Germinal center (tissue), 1 donor: ENCODE measurements around the gene CDCA3.

Experiments
- DNase-seq: peaks from one replicate; pipeline ENCODE4 v3.0.0; 2012; ENCODE audit warnings: mixed read lengths, low spot score

The CDCA3 gene

DNA sequence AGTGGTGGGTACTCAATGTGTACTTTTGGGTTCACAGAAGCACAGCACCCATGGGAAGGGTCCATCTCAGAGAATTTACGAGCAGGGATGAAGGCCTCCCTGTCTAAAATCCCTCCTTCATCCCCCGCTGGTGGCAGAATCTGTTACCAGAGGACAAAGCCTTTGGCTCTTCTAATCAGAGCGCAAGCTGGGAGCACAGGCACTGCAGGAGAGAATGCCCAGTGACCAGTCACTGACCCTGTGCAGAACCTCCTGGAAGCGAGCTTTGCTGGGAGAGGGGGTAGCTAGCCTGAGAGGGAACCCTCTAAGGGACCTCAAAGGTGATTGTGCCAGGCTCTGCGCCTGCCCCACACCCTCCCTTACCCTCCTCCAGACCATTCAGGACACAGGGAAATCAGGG lies 30.9 kb downstream of the CDCA3 start:
- no peak for DNase-seq

DNA sequence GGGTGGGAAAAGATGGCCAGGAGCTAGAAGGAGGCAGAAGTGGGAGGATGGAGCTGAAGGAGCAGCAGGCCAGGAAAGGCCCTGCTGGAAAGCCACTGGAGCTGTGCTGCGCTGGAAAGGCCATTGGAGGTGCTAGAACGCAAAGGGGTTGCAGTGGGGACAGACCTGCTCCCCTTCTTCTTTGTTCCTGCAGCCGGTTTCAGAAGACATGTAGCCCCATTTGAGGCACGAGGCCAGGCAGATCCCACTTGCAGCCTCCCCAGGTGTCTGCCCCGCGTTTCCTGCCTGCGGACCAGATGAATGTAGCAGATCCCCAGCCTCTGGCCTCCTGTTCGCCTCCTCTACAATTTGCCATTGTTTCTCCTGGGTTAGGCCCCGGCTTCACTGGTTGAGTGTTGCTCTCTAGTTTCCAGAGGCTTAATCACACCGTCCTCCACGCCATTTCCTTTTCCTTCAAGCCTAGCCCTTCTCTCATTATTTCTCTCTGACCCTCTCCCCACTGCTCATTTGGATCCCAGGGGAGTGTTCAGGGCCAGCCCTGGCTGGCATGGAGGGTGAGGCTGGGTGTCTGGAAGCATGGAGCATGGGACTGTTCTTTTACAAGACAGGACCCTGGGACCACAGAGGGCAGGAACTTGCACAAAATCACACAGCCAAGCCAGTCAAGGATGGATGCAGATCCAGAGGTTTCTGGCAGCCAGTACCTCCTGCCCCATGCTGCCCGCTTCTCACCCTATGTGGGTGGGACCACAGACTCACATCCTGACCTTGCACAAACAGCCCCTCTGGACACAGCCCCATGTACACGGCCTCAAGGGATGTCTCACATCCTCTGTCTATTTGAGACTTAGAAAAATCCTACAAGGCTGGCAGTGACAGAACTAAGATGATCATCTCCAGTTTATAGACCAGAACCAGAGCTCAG lies 31.7 kb downstream of the CDCA3 start:
- DNase-seq: no peak

- DNase-seq: no peak
These were observed 32.4 kb downstream of the CDCA3 start for GRCh38 chr12:6818645-6819044.

- DNase-seq: no peak
These were observed 32.9 kb downstream of the CDCA3 start for GRCh38 chr12:6818222-6818621.

DNA sequence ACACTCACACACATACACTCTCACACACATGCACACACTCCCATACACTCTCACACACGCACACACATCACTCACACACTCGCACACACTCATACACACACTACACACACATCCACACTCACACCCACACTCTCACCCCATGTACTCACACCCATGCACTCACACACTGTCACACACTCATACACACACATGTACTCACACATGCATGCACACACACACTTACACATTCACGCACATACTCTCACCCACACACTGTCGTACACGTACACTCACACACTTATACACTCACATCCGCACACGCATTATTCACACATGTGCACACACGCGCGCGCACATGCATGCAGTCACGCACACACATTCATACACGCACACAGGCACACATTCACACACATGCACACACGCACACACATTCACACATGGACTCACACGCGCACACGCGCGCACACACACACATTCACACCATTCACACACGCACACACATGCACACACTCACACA lies 33.4 kb downstream of the CDCA3 start:
- no peak for DNase-seq

GRCh38 chr12:6817098-6817497 lies 34.0 kb downstream of the CDCA3 start:
- no peak for DNase-seq

GRCh38 chr12:6816598-6816997 lies 34.5 kb downstream of the CDCA3 start:
- DNase-seq: no peak

DNA sequence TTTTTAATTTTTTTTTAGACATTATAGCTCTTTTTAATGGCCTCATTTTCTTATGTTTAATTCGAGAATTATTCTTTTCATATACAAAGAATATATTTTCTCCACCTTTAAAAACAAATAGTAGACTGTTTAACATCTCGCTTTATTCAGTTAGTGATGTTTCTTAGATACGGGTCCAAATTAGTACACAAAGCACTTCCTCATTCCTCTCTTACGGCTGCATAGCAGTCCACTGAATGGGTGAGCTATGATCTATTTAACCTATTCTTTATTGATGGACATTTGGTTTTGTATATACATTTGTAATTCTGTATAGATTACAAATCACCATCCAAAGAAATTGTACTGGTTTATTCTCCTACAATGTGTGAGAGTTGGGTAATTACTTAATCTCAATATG lies 37.7 kb downstream of the CDCA3 start:
- no peak for DNase-seq

DNA sequence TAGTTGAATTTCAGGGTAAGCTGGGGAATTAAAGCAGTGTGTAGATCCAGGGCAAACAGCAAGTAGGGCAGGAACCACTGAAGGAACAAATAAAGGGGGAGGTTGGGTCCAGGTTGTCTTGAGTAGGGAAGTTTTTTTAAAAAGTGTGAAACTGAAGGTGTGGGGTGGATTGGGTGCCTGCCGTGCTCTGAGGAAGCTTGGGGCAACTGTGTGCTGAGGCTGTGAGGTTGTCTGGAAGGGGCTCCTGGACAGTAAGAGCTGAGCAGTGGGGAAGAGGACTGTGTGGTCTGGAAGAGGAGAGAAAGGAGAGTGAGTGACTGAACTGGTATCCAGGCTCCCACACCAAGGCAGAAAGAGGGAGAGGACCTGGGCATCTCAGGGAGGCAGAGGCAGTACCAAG lies 40.3 kb downstream of the CDCA3 start:
- no peak for DNase-seq

DNA sequence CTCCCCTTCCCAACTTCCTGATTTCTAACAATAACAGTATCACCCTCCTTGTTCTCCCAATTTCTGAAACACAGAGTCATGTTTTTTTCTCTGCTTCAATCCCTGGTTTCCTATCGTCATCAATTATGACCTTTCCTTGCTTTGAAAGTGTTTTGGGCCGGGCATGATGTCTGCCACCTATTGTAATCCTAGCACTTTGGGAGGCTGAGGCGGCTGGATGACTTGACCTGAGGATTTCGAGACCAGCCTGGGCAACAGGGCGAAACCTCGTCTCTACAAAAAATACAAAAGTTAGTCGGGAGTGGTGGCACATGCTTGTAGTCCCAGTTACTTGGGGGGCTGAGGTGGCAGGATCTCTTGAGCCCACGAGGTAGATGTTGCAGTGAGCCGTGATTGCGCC lies 42.0 kb downstream of the CDCA3 start:
- DNase-seq: no peak

GRCh38 chr12:6807170-6807569 lies 43.9 kb downstream of the CDCA3 start:
- no peak for DNase-seq

DNA sequence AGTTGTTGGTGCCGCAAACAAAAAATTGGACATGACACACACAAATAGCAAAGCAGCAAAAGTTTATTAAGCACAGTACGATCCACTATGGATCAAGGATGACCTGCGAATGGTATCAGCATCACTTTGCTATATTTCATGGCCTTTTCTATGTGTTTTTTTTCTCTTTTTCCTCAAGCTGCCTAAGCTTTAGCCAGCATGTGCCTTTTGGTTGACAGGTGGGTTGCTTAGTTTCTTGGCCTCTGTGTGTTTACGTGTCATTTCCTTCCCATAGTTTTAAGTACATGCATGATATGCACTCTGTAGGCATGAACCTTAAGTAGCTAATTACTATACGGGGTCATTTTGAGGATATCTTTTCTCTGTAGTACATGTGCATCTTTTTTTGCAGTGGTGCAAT lies 51.9 kb downstream of the CDCA3 start:
- DNase-seq: no peak
